Measurements from ENCODE around the gene HSPA2. TPM values are rescaled to one million over a fixed set of nuclear protein-coding genes. Genes with fewer than 3 reads are reported as not detected.

The HSPA2 gene
- polyA plus RNA-seq, 1 donor (not counting 4 experiments of a cell fraction or from before 2014, with no cell fraction given) = 12.0 TPM

- H3K4me1 ChIP-seq (ENCODE audit: control insufficient read depth, extremely low read depth, insufficient read depth, low read length) = peaks cover 20% of the 10 kb centered on the region
- peak overlapping the region in 1 of 3 experiments; percentile 44 for H3K4me3 ChIP-seq (ENCODE audit: control insufficient read depth in 2 of 3, extremely low read depth in 1 of 3, insufficient read depth in 2 of 3, low read depth in 1 of 3, low read length in 3 of 3)
- dilution Hi-C loops (cut with MboI; ENCODE audit: extremely low pct_ligation_motif_present, low sequenced_read_pairs) = no loop called here
- H3K9me1 ChIP-seq (ENCODE audit: control insufficient read depth, extremely low read depth, insufficient read depth, low read length) = no peaks in the 10 kb centered on the region
- no peak for DNase-seq (ENCODE audit: low read depth, low spot score)
- no peak overlapping the region for H3K27ac ChIP-seq (ENCODE audit: control insufficient read depth, insufficient read depth, low read length)
- no peaks in the 10 kb centered on the region for H3K27me3 ChIP-seq (ENCODE audit: control insufficient read depth, extremely low read depth, insufficient read depth, low read length)
- H3K4me2 ChIP-seq (ENCODE audit: control insufficient read depth, extremely low read depth, insufficient read depth, low read depth, low read length) = peak overlapping the region; percentile 79
- H3K36me3 ChIP-seq (ENCODE audit: control insufficient read depth in 2 of 2, extremely low read depth in 1 of 2, insufficient read depth in 2 of 2, low read length in 2 of 2) = no peaks in the 10 kb centered on the region
- peak overlapping the region; percentile 90 for H2AFZ ChIP-seq (ENCODE audit: control insufficient read depth, low read length)
- peak overlapping the region; percentile 50 for H3K9ac ChIP-seq (ENCODE audit: control insufficient read depth, extremely low read depth, insufficient read depth, low read length)
- no peaks in the 10 kb centered on the region for H4K20me1 ChIP-seq (ENCODE audit: control insufficient read depth, extremely low read depth, insufficient read depth, low read length)
- H3K79me2 ChIP-seq (ENCODE audit: control insufficient read depth, insufficient read depth, low read length) = no peaks in the 10 kb centered on the region
- TF ChIP-seq EZH2 (IDR thresholded peaks at IDR 0.05; ENCODE audit: low read length) (no peak), CTCF (optimal IDR thresholded peaks at IDR 0.05 in 1 of 3, IDR thresholded peaks at IDR 0.05 in 1 of 3, conservative IDR thresholded peaks at IDR 0.05 in 1 of 3; ENCODE audit: extremely low read depth in 1 of 3, insufficient read depth in 2 of 3, low read length in 3 of 3) (no peak)
- FAIRE-seq = no peak
- no peaks in the 10 kb centered on the region for H3K9me3 ChIP-seq (ENCODE audit: control insufficient read depth, low read depth, low read length)
These were observed 10.2 kb downstream of the HSPA2 start for GRCh38 chr14:64550621-64551333.

DNA sequence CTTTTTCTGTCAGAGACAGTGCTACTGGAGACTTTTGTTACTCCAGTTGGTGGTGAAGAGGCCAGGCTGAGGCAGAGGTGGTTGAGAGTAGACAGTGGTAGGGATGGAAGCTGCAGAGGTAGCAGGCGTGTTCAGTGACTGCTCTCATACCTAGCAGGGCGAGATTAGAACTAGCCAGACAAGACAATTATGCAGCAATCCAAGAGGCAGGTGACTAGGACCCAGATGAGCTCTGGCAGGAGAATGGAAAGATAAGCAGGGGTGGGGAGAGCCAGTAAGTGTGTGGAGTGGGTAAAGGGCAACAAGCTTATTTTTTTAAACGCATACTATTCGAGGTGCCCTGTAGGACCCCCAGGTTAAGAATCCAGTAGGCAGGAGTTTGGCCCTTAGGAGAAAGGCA, 14.0 kb downstream of the HSPA2 start:
- Histone ChIP-seq H3K27me3 (ENCODE audit: control insufficient read depth, extremely low read depth, insufficient read depth, low read length) (no peaks in the 10 kb centered on the region), H3K4me3 (ENCODE audit: control insufficient read depth in 2 of 3, extremely low read depth in 1 of 3, insufficient read depth in 2 of 3, low read depth in 1 of 3, low read length in 3 of 3) (no peak overlapping the region), H3K4me2 (ENCODE audit: control insufficient read depth, extremely low read depth, insufficient read depth, low read depth, low read length) (no peak overlapping the region), H3K9ac (ENCODE audit: control insufficient read depth, extremely low read depth, insufficient read depth, low read length) (no peak overlapping the region), H3K4me1 (ENCODE audit: control insufficient read depth, extremely low read depth, insufficient read depth, low read length) (peaks cover 10% of the 10 kb centered on the region), H3K36me3 (ENCODE audit: control insufficient read depth in 2 of 2, extremely low read depth in 1 of 2, insufficient read depth in 2 of 2, low read length in 2 of 2) (no peaks in the 10 kb centered on the region), H3K27ac (ENCODE audit: control insufficient read depth, insufficient read depth, low read length) (no peak overlapping the region), H2AFZ (ENCODE audit: control insufficient read depth, low read length) (no peak overlapping the region), H4K20me1 (ENCODE audit: control insufficient read depth, extremely low read depth, insufficient read depth, low read length) (no peaks in the 10 kb centered on the region), H3K9me1 (ENCODE audit: control insufficient read depth, extremely low read depth, insufficient read depth, low read length) (no peaks in the 10 kb centered on the region), H3K79me2 (ENCODE audit: control insufficient read depth, insufficient read depth, low read length) (no peaks in the 10 kb centered on the region), H3K9me3 (ENCODE audit: control insufficient read depth, low read depth, low read length) (no peaks in the 10 kb centered on the region)
- TF ChIP-seq CTCF (optimal IDR thresholded peaks at IDR 0.05 in 1 of 3, IDR thresholded peaks at IDR 0.05 in 1 of 3, conservative IDR thresholded peaks at IDR 0.05 in 1 of 3; ENCODE audit: extremely low read depth in 1 of 3, insufficient read depth in 2 of 3, low read length in 3 of 3) (no peak), EZH2 (IDR thresholded peaks at IDR 0.05; ENCODE audit: low read length) (no peak)
- dilution Hi-C loops (cut with MboI; ENCODE audit: extremely low pct_ligation_motif_present, low sequenced_read_pairs) = no loop called here
- DNase-seq (ENCODE audit: low read depth, low spot score) (no peak), FAIRE-seq (no peak)
